Stimulated activated CD4-positive, alpha-beta T cell treated with anti-CD3 and anti-CD28 coated beads, TNF-alpha, amount 100 ng/mL, for 48 hours (primary cell): ENCODE measurements around the gene VPS26B.
"Not testable (repeated sequence)": the region's sequence is repeated elsewhere in the genome, so short reads cannot be mapped to it uniquely, and the experiment has no call there.

Experiments
- DNase-seq, 3 donors: peaks; one replicate each; pipeline ENCODE4 v3.0.0-alpha.2; 2020; ENCODE audit warnings: low read depth in 3 of 3

The VPS26B gene

GRCh38 chr11:134223836-134224709 is at the start of gene VPS26B, which contains the start of gene NCAPD3:
TSS of gene VPS26B (plus strand) at chr11:134224671. CDS start at chr11:134225123, 452 bp downstream.
TSS of gene NCAPD3 (minus strand) at chr11:134223967. CDS start at chr11:134223926, 41 bp downstream.
- peak; percentile 91 to 94 (median 93) for DNase-seq

- DNase-seq = no peak
Measured at GRCh38 chr11:134176284-134176683, 48.2 kb upstream of the VPS26B start.

- no peak for DNase-seq
Measured at GRCh38 chr11:134178032-134178674, 46.3 kb upstream of the VPS26B start.

GRCh38 chr11:134181707-134182106 is 42.8 kb upstream of the VPS26B start:
- DNase-seq = no peak

GRCh38 chr11:134188092-134188491 is 36.4 kb upstream of the VPS26B start:
- DNase-seq = not testable (repeated sequence)

- no peak for DNase-seq
Measured at GRCh38 chr11:134196756-134197155, 27.7 kb upstream of the VPS26B start.

GRCh38 chr11:134199531-134199930 is 24.9 kb upstream of the VPS26B start:
- DNase-seq = no peak

GRCh38 chr11:134200688-134201087 is 23.8 kb upstream of the VPS26B start:
- no peak for DNase-seq

GRCh38 chr11:134202661-134203060 is 21.8 kb upstream of the VPS26B start:
- DNase-seq = no peak

GRCh38 chr11:134205729-134206128 is 18.7 kb upstream of the VPS26B start:
- DNase-seq = no peak

GRCh38 chr11:134206185-134206584 is 18.3 kb upstream of the VPS26B start:
- no peak for DNase-seq

- DNase-seq = peak; percentile 27 to 52 (median 47)
Measured at GRCh38 chr11:134207538-134208239, 16.8 kb upstream of the VPS26B start.

- no peak for DNase-seq
Measured at GRCh38 chr11:134215836-134216235, 8.6 kb upstream of the VPS26B start.

- DNase-seq = no peak
Measured at GRCh38 chr11:134216816-134217215, 7.7 kb upstream of the VPS26B start.

- no peak for DNase-seq
Measured at GRCh38 chr11:134223121-134223520, 1.4 kb upstream of the VPS26B start.

- DNase-seq = peak; percentile 43 to 66 (median 56)
Measured at GRCh38 chr11:134224710-134225664, 516 bp downstream of the VPS26B start.

- DNase-seq = no peak
Measured at GRCh38 chr11:134226806-134227325, 2.4 kb downstream of the VPS26B start.

GRCh38 chr11:134228625-134229024 is 4.2 kb downstream of the VPS26B start:
- DNase-seq = no peak

- DNase-seq = no peak
Measured at GRCh38 chr11:134229126-134229790, 4.8 kb downstream of the VPS26B start.

GRCh38 chr11:134230339-134230738 is 5.9 kb downstream of the VPS26B start:
- no peak for DNase-seq
